ENCODE measurements around the gene VWA8.

VWA8 gene

GRCh38 chr13:41678848-41679247 is 282.1 kb downstream of the VWA8 start:
- DNase-seq (ENCODE audit: extremely low read depth, low read depth), result no peak
- TF ChIP-seq, protein P1, sequence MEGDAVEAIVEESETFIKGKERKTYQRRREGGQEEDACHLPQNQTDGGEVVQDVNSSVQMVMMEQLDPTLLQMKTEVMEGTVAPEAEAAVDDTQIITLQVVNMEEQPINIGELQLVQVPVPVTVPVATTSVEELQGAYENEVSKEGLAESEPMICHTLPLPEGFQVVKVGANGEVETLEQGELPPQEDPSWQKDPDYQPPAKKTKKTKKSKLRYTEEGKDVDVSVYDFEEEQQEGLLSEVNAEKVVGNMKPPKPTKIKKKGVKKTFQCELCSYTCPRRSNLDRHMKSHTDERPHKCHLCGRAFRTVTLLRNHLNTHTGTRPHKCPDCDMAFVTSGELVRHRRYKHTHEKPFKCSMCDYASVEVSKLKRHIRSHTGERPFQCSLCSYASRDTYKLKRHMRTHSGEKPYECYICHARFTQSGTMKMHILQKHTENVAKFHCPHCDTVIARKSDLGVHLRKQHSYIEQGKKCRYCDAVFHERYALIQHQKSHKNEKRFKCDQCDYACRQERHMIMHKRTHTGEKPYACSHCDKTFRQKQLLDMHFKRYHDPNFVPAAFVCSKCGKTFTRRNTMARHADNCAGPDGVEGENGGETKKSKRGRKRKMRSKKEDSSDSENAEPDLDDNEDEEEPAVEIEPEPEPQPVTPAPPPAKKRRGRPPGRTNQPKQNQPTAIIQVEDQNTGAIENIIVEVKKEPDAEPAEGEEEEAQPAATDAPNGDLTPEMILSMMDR (IDR thresholded peaks at IDR 0.05; ENCODE audit: low read depth, low read length, missing control alignments), result no peak
- no peak overlapping the region for H3K4me3 ChIP-seq (replicated peaks; ENCODE audit: low read depth, low read length)

DNA sequence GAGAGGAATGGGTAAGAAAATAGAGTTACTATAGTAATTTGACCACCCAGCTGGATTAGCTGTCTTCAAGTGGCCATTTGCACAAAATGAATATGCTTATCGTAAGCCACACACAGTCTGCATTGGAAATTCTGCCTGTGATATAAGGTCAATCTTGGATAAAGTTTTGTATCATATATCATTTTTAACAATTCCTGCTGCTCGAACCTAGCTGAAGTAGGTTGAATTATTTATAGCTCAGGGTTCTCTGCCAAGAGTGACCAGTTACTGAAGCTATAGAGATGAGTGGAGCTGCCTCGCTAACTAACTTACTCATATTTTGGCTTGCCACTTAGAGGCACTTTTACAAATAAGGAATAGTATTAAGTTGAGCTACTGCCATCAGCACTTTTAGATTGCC is 282.7 kb downstream of the VWA8 start:
- H3K4me3 ChIP-seq (replicated peaks; ENCODE audit: low read depth, low read length), result no peak overlapping the region
- no peak for DNase-seq (ENCODE audit: extremely low read depth, low read depth)
- TF ChIP-seq, protein P1 (IDR thresholded peaks at IDR 0.05; ENCODE audit: low read depth, low read length, missing control alignments), result no peak

- no peak for DNase-seq (ENCODE audit: extremely low read depth, low read depth)
- H3K4me3 ChIP-seq (replicated peaks; ENCODE audit: low read depth, low read length), result no peak overlapping the region
- TF ChIP-seq, protein P1 (IDR thresholded peaks at IDR 0.05; ENCODE audit: low read depth, low read length, missing control alignments), result no peak
These were observed 285.6 kb downstream of the VWA8 start for GRCh38 chr13:41675306-41675705.

DNA sequence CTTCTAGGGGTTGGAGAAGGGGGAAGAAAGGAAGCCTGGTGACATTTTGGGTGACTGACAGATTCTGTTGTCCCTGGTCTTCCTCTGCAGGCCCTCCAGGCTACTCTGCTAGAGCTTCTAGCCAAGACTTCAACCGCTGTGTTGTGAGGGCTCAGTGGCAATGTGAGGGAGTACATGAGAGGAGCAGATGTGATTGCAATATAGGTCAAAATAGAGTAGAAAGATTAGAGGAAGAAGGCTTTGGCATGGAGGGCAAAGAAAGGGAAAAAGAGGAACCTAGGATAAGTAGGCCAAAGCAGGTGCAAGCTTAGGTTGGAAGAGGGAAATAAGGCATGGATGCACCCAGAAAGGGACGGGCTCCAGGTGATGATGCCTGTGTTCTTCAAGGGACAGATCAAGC is 286.7 kb downstream of the VWA8 start:
- no peak for DNase-seq (ENCODE audit: extremely low read depth, low read depth)
- no peak overlapping the region for H3K4me3 ChIP-seq (replicated peaks; ENCODE audit: low read depth, low read length)

DNA sequence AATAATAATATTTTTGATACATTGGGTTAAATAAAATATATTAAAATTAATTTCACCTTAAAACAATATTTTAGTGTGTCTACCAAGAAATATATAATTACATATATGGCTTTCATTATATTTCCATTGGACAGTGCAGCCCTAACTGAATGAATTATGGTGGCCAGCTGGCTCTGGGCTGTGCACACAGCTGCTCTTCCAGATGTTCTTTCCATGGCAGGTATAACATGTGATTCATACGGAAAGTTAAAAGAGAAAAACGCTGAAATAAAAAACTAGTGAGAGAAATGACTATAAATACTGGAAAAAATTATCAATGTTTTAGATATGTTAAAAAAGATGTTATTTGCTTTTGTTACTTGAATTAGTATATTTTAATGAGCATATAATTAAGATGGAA is 287.3 kb downstream of the VWA8 start:
- TF ChIP-seq, protein P1 (IDR thresholded peaks at IDR 0.05; ENCODE audit: low read depth, low read length, missing control alignments), result no peak
- no peak overlapping the region for H3K4me3 ChIP-seq (replicated peaks; ENCODE audit: low read depth, low read length)
- DNase-seq (ENCODE audit: extremely low read depth, low read depth), result no peak

More for the DNA sequence above, 286.7 kb downstream of the VWA8 start:
- TF ChIP-seq, protein P1 (IDR thresholded peaks at IDR 0.05; ENCODE audit: low read depth, low read length, missing control alignments), result no peak

DNA sequence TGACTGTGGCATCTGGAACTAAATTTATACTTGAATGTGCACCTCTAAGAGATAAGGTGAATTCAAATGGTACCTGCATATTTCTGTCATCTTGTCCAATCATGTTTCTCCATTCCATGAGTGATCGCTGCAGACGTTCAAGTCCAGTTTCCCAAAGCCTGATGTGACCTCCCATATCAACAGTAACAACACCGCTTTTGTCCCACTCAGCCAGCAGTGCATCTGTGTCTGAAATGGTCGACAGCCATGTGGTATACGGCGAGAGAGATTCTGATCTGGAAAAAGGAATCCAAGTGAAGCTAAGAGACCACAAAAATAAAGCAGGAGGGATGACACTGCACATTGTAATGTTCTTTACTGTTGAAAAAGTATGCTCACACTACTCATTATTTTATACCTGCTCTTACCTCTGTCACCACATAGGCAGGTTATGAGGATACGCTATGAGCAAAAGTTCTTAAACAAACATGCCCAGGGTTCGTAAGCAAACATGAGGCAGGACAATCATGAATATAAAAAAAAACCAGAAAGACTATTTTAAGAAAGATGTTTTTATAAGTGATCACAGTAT is 290.0 kb downstream of the VWA8 start:
- DNase-seq (ENCODE audit: extremely low read depth, low read depth), result no peak
- no peak overlapping the region for H3K4me3 ChIP-seq (replicated peaks; ENCODE audit: low read depth, low read length)
- TF ChIP-seq, protein P1 (IDR thresholded peaks at IDR 0.05; ENCODE audit: low read depth, low read length, missing control alignments), result no peak

Measured in HFF-Myc (cell line).